Fibroblast of mammary gland (primary cell): ENCODE results near the gene OR6K2.

ENCODE experiments used
- DNase-seq: peaks from one replicate; pipeline ENCODE4 v3.0.0-alpha.2; 2010; ENCODE audit warnings: low read depth
- H3K4me3 ChIP-seq: 2 replicates; pipeline ENCODE4 v1.5.1; 2011; ENCODE audit warnings: low read depth, mild to moderate bottlenecking, low read length, moderate library complexity; ENCODE audit not compliant: control insufficient read depth
- CTCF ChIP-seq: conservative IDR thresholded peaks from 2 replicates; pipeline ENCODE4 v1.5.1; 2011; ENCODE audit warnings: low read depth, low read length, inconsistent platforms; ENCODE audit not compliant: control insufficient read depth, insufficient read depth

The OR6K2 gene

GRCh38 chr1:158720620-158721019 lies 20.2 kb upstream of the OR6K2 start, which contains the start of gene OR6K3:
Gene OR6K3, minus strand, starts transcription at chr1:158720720. Its CDS starts 2,605 bp downstream, at chr1:158718115.
- TF ChIP-seq CTCF, result no peak
- H3K4me3 ChIP-seq, result no peak within 1 kb of the TSS
- no peak for DNase-seq

- no peak for TF ChIP-seq CTCF
- no peak for DNase-seq
- no peak overlapping the region for H3K4me3 ChIP-seq
These were observed 19.2 kb upstream of the OR6K2 start for GRCh38 chr1:158719664-158720063.

GRCh38 chr1:158717344-158717743 lies 16.9 kb upstream of the OR6K2 start:
- no peak for TF ChIP-seq CTCF
- DNase-seq, result no peak
- H3K4me3 ChIP-seq, result no peak overlapping the region

- no peak for TF ChIP-seq CTCF
- DNase-seq, result no peak
These were observed 15.9 kb upstream of the OR6K2 start for GRCh38 chr1:158716335-158716734.

GRCh38 chr1:158714754-158715153 lies 14.3 kb upstream of the OR6K2 start:
- H3K4me3 ChIP-seq, result no peak overlapping the region
- no peak for TF ChIP-seq CTCF
- DNase-seq, result no peak

More at GRCh38 chr1:158716335-158716734, 15.9 kb upstream of the OR6K2 start:
- H3K4me3 ChIP-seq, result no peak overlapping the region

GRCh38 chr1:158711098-158711497 lies 10.6 kb upstream of the OR6K2 start:
- no peak for DNase-seq
- no peak for TF ChIP-seq CTCF
- no peak overlapping the region for H3K4me3 ChIP-seq

- TF ChIP-seq CTCF, result no peak
- DNase-seq, result no peak
- no peak overlapping the region for H3K4me3 ChIP-seq
These were observed 5.6 kb upstream of the OR6K2 start for GRCh38 chr1:158706096-158706495.
